Chondrocyte (in vitro differentiated cells): Measurements from ENCODE around the gene RRAD. TPM values are rescaled to one million over a fixed set of nuclear protein-coding genes. Genes with fewer than 3 reads are reported as not detected.

Source experiments
- DNase-seq: peaks from one replicate; pipeline ENCODE4 v3.0.0; 2021; ENCODE audit warnings: mixed read lengths, low spot score
- H3K27ac Mint-ChIP-seq: one replicate; pipeline ENCODE4 v1.8.0; 2021; ENCODE audit warnings: mild to moderate bottlenecking, moderate library complexity, mixed read lengths; ENCODE audit not compliant: unreplicated experiment
- H3K27me3 Mint-ChIP-seq: 2 replicates; pipeline ENCODE4 v1.8.0; 2021; ENCODE audit warnings: low read depth, mixed read lengths
- H3K36me3 Mint-ChIP-seq: 2 replicates; pipeline ENCODE4 v1.8.0; 2021; ENCODE audit warnings: low read depth, mixed read lengths
- H3K4me1 Mint-ChIP-seq: 2 replicates; pipeline ENCODE4 v1.8.0; 2021; ENCODE audit warnings: low read depth, mild to moderate bottlenecking, mixed read lengths
- H3K4me3 Mint-ChIP-seq: one replicate; pipeline ENCODE4 v1.8.0; 2021; ENCODE audit warnings: mild to moderate bottlenecking, moderate library complexity, mixed read lengths; ENCODE audit not compliant: unreplicated experiment
- H3K9me3 Mint-ChIP-seq: 2 replicates; pipeline ENCODE4 v1.8.0; 2021; ENCODE audit warnings: low read depth, mixed read lengths
- CTCF ChIP-seq: fragments of 200-600 bp; sonication (generic); IDR thresholded peaks from 2 replicates; pipeline ENCODE4 v1.5.0; 2021; ENCODE audit warnings: antibody characterized with exemption, mild to moderate bottlenecking, moderate library complexity
- total RNA-seq: library from RNA; stranded (reverse); gene quantifications from 3 replicates; pipeline ENCODE4 v1.2.1, GENCODE V29; 2021

The RRAD gene
- total RNA-seq, 1 donor from 2014 or later = 6.5 TPM

- no peaks in the 10 kb centered on the region for H3K36me3 Mint-ChIP-seq
- TF ChIP-seq CTCF = no peak
- peaks cover 2% of the 10 kb centered on the region for H3K27me3 Mint-ChIP-seq
Measured at GRCh38 chr16:66948837-66949225, 23.5 kb upstream of the RRAD start.

GRCh38 chr16:66948134-66948836 lies 22.9 kb upstream of the RRAD start:
- Mint-ChIP-seq H3K27me3 (peaks cover 2% of the 10 kb centered on the region), H3K9me3 (peaks cover 8% of the 10 kb centered on the region), H3K27ac (no peak overlapping the region), H3K36me3 (no peaks in the 10 kb centered on the region), H3K4me3 (no peak overlapping the region), H3K4me1 (peaks cover 2% of the 10 kb centered on the region)
- no peak for TF ChIP-seq CTCF
- no peak for DNase-seq

More at GRCh38 chr16:66948837-66949225, 23.5 kb upstream of the RRAD start:
- Mint-ChIP-seq H3K27ac (no peak overlapping the region), H3K4me1 (peaks cover 2% of the 10 kb centered on the region), H3K4me3 (no peak overlapping the region), H3K9me3 (peaks cover 8% of the 10 kb centered on the region)
- no peak for DNase-seq

- Mint-ChIP-seq H3K4me1 (peaks cover 2% of the 10 kb centered on the region), H3K4me3 (no peak overlapping the region), H3K36me3 (peaks cover 6% of the 10 kb centered on the region), H3K9me3 (peaks cover 8% of the 10 kb centered on the region), H3K27ac (no peak overlapping the region), H3K27me3 (peaks cover 2% of the 10 kb centered on the region)
- DNase-seq = no peak
- TF ChIP-seq CTCF = peak; percentile 93
Measured at GRCh38 chr16:66947302-66948065, 22.1 kb upstream of the RRAD start.

GRCh38 chr16:66946974-66947301 lies 21.6 kb upstream of the RRAD start:
- H3K4me3 Mint-ChIP-seq = no peak overlapping the region
- H3K9me3 Mint-ChIP-seq = peaks cover 8% of the 10 kb centered on the region
- TF ChIP-seq CTCF = no peak
- no peak for DNase-seq
- peaks cover 2% of the 10 kb centered on the region for H3K4me1 Mint-ChIP-seq
- H3K36me3 Mint-ChIP-seq = peaks cover 12% of the 10 kb centered on the region
- no peak overlapping the region for H3K27ac Mint-ChIP-seq
- H3K27me3 Mint-ChIP-seq = peaks cover 2% of the 10 kb centered on the region

GRCh38 chr16:66946541-66946940 lies 21.2 kb upstream of the RRAD start:
- no peak overlapping the region for H3K4me3 Mint-ChIP-seq
- H3K4me1 Mint-ChIP-seq = peaks cover 2% of the 10 kb centered on the region
- peaks cover 15% of the 10 kb centered on the region for H3K36me3 Mint-ChIP-seq
- no peak for DNase-seq
- H3K27me3 Mint-ChIP-seq = peaks cover 2% of the 10 kb centered on the region
- peaks cover 4% of the 10 kb centered on the region for H3K9me3 Mint-ChIP-seq
- no peak overlapping the region for H3K27ac Mint-ChIP-seq
- no peak for TF ChIP-seq CTCF
